GM10266 (cell line): ENCODE results near the gene TRAF3IP3.

ENCODE experiments used
- DNase-seq: peaks from one replicate; pipeline ENCODE4 v3.0.0; 2012; ENCODE audit errors: extremely low spot score
- TF ChIP-seq, protein P1 (sequence below): IDR thresholded peaks from 2 replicates; pipeline ENCODE4 v1.5.1; 2012; ENCODE audit warnings: mild to moderate bottlenecking, low read depth; ENCODE audit not compliant: control insufficient read depth, insufficient read depth; ENCODE audit errors: missing control alignments

TRAF3IP3 gene

DNA sequence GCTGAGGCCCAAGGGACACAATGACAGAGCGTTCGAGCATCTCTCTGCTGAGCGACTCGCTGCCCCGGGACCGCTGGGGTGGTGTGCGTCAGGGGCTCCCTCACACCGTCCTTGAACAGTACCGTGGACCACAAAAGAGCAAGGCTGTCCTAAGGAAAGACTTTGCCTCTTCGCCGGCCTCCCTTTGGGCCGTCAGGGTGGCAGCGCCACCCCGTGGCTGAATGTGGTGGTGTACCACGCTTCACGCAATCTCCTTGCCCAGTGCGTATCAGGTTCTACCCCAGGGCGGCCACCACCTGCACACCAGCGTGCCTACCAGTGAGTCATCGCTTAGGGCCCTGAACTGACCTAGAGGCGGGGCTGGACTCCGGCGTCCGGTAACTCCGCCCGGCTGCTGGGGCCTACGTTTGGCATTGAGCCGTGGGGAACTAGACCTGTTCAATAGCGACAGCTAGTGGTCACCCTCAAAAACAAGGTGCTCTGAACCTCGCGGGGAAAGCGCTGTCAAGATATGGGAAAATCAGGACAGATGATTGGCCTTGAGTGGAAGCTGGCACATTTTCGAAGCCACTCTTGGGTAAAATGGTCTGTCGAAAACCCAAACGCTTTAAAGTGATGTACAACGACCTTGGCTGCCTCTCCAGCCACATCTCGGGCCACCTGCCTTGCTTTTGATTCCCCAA, 8.1 kb upstream of the TRAF3IP3 start:
- peak; percentile 66 for DNase-seq
- TF ChIP-seq, protein P1, sequence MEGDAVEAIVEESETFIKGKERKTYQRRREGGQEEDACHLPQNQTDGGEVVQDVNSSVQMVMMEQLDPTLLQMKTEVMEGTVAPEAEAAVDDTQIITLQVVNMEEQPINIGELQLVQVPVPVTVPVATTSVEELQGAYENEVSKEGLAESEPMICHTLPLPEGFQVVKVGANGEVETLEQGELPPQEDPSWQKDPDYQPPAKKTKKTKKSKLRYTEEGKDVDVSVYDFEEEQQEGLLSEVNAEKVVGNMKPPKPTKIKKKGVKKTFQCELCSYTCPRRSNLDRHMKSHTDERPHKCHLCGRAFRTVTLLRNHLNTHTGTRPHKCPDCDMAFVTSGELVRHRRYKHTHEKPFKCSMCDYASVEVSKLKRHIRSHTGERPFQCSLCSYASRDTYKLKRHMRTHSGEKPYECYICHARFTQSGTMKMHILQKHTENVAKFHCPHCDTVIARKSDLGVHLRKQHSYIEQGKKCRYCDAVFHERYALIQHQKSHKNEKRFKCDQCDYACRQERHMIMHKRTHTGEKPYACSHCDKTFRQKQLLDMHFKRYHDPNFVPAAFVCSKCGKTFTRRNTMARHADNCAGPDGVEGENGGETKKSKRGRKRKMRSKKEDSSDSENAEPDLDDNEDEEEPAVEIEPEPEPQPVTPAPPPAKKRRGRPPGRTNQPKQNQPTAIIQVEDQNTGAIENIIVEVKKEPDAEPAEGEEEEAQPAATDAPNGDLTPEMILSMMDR, result peak; percentile 83

DNA sequence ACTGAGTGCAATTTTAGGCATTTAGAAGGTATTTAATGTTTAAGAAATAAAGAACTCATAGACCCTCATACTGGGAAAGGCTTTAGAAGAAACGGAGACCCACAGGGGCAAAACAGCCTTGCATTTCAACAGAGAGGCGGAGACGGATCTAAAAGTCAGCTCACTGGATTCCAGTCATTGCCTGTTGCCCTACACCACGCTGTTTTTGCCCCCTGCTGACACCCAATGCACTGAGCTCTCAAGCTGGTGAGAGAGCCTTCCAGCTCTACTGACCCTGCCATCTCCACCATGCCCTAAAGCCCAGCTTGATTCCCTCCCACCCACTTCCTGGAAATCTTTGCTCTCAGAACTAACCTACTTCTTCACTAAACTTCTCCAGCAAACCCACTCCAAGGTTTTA, 7.2 kb upstream of the TRAF3IP3 start:
- no peak for DNase-seq
- TF ChIP-seq, protein P1, result no peak

DNA sequence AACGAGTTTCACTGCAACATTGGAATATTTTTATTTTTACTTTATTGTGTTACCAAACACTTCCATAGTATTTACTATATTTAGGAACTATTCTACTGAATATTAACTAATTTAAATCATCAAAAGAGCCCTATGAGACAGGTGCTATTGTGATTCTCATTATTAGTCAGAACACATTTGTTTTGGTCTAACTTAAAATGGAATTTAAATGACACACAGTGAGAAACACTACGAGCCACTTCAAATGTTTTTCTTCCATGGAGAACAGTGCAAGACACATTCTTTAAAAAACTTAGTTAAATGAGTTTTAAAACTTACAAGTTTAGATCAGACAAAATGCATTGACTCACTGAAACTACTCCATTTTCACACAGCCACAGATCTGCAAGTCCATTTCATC, 6.6 kb upstream of the TRAF3IP3 start:
- DNase-seq, result no peak
- TF ChIP-seq, protein P1, result no peak

DNA sequence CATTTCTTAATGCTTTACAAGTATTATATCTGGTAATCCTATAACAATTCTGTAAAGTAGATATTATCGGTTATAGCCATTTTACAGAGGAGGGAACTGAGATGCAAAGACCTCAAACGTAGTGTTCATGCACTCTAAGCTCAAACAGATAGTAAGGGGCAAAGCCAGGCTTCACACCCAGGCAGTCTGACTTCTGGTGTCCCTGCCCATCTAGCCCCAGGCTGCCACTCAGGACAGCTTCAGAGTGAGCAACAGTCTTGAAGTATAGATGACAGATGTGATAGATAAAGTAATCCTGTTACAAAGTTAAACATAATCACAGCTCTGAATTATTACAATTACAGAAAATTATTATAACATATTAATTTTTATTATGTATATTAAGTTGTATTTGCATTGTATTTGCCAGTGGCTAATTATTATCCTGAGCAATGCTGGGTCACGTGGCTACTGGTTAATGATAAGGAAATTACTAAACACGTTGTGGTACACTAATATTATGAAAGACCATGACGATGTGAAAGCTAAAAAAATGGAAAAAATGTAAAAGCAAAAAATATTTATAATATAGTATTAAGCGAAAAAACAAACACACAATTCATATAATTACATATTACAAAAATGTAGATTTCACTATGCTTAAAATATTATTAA, 6.1 kb upstream of the TRAF3IP3 start:
- DNase-seq, result no peak
- TF ChIP-seq, protein P1, result no peak

DNA sequence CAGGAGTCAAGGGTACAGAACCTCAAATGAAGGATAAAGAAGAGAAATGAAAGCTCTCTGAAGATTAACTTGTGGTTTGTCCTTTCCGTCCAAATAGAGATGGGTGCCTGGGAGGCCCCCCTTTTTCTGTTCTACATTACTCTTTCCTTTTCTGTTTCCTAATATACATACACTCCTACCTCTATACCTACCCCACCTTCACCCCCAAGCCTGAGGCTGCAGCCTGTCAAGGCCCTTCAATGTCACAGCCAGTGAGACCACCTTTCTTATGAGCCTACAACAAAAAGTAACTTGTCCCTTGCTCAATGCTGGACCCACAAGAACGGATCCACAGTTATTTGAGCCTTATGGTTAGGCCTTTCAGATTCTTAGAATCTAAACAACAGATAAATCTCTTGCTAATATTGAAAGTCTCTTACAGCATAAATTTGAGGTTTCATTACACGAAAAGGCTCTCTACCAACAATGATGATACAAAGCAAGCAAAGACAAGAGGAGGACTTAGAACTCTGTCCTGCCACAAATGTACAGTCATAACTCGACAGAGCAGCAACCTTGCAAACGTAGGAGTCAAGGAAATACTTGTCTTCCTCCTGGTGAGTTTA, 4.1 kb upstream of the TRAF3IP3 start:
- DNase-seq, result peak; percentile 61
- TF ChIP-seq, protein P1, result no peak

DNA sequence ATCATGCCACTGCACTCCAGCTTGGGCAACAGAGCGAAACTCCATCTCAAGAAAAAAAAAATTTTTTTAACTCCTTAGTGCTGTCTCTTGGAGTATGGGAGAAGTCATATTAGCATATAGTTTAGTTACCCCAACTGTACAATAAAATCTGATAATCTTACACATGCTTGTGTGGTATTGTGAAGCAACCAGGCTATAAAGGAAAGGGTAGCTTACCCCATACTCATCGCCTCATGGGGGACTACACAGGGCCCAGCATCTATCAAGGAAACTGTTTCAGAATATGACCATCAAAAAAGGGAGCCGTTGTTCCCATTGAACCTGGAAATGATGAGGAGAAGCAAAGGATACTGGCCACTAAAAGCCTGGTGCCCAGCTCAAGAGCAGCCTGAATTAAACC, 3.0 kb upstream of the TRAF3IP3 start:
- DNase-seq, result no peak
- TF ChIP-seq, protein P1, result no peak

DNA sequence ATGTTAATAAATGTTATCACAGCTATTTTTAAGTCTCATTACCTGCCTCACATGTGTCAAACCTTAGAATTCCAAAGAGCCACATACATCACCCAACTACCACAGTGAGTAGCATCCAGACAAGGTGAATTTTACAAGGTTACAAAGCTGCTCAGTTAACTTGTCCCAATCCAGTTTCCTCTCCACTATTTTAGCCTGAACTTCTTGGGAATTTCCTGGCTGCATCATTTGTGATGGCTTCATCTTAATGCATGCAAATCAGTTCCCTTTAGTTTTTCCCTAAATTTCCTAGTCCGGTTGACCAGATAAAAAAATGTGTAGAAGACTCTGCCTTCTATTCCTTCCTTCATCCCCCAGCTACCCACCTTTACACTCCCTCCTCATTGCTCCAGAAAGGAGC, 597 bp upstream of the TRAF3IP3 start:
- DNase-seq, result no peak
- TF ChIP-seq, protein P1, result no peak
